HG02938 (cell line): Measurements from ENCODE around the gene KLK10.

Experiments
- ATAC-seq: cut with Tn5 transposase; IDR thresholded peaks from one replicate; pipeline ENCODE4 v1.9.1; 2021; ENCODE audit warnings: mild to moderate bottlenecking, moderate library complexity; ENCODE audit not compliant: unreplicated experiment

The KLK10 gene

DNA sequence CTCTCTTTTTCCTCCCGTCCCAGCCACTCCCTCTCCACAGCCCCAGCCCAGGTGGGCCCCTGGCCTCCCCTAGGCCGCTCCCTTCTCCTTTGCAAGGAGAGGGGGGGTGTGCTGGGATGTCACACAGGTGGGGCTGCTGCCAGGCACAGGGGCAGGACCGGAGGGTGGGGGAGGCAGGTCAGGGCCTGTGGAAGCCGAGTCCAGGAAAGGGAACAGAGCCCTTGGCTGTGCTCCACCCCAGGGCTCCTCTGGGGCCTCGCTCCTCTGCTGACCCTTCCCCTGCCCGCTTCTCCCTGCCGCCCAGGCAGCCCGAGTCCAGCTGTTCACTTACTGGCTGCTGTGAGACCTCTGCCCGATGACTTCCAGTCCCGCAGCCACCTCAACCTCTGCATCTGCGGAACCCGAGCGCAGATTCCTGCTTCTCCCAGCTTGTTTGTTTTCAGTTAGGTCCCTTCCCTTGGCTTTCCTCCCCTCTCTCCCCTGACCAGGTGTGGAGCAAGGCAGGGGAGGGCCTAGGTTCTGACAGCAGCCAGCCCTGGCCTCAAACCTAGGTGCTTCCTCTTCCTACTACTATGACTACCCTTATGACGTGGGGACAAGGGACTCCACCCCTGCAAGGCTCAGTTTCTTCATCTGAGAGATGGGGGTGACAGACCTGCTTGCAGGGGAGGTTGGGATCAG lies 7.8 kb upstream of the KLK10 start:
- no peak for ATAC-seq

DNA sequence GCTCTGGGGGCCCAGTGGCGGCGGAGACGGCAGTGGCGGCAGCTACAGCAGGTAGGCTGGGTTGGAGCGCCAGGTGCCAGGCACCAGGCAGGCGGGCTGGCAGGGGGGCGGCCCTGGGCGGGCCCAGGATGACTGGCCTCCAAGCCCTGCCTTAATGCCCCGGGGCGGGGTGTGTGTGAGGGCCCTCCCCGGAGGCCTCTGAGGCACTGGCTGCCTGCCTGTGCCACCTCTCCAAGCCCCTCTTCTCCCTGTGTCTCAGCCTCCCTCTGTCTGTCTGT lies 7.0 kb upstream of the KLK10 start, which contains the start of gene KLK11:
Gene KLK11, minus strand, starts transcription at position 63 of the 278 bp plus-strand sequence. CDS start 985 bp downstream, outside the sequence.
- no peak for ATAC-seq

- no peak for ATAC-seq
Observed at GRCh38 chr19:51025809-51026553, 6.5 kb upstream of the KLK10 start.

DNA sequence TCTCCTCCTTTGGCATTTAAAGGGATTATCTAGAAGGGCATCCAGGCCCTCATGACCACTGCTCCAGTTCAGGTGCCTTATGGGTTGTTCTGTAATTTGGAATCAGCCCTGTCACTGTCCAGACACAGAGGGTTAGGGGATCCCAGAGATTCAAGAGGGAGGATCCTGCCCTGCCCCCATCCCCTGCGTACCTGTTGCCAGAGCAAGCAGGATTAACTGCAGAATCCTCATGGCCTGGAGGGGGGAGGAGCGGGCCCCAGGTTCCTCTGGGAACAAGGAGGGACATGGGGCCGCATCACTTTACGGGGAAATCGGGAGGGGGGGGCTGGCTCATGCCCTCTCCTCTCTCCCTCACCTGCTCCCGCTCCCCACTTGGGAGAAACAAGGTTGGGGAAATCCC lies 5.9 kb upstream of the KLK10 start:
- no peak for ATAC-seq

DNA sequence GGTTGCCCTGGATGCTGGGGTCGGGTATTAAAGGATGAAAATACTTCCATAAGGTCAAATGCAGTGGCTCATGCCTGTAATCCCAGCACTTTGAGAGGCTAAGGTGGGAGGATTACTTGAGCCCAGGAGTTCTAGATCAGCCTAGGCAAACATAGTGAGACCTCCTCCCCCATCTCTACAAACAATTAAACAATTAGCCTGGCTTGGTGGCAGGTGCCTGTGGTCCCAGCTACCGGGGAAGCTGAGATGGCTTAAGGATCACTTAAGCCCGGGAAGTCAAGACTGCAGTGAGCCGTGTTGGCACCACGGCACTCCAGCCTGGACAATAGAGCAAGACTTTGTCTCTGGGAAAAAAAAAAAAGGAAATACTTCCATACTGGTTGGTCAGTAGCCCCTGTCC lies 5.4 kb upstream of the KLK10 start:
- no peak for ATAC-seq

DNA sequence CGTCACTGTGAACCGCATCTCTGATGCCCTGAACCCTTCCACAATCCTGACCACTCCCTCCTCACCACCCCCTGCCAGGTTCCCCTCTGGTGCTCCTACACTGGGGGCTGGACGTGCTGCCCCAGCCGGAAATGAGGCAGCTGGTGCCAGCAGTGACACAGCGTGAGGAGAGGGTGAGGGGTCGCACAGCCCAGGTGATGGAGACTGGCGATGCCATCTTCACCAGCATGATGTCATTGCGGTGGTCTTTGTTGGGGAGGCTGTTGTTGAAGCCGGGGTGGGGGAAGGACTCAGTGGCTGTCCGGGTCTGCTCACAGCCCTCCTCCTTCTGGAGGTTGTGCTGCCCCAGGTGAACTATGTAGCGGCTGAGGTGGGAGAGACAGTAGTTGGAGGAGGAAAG lies 4.4 kb upstream of the KLK10 start:
- ATAC-seq, result no peak

- ATAC-seq, result no peak
Observed at GRCh38 chr19:51022526-51022925, 3.0 kb upstream of the KLK10 start.

DNA sequence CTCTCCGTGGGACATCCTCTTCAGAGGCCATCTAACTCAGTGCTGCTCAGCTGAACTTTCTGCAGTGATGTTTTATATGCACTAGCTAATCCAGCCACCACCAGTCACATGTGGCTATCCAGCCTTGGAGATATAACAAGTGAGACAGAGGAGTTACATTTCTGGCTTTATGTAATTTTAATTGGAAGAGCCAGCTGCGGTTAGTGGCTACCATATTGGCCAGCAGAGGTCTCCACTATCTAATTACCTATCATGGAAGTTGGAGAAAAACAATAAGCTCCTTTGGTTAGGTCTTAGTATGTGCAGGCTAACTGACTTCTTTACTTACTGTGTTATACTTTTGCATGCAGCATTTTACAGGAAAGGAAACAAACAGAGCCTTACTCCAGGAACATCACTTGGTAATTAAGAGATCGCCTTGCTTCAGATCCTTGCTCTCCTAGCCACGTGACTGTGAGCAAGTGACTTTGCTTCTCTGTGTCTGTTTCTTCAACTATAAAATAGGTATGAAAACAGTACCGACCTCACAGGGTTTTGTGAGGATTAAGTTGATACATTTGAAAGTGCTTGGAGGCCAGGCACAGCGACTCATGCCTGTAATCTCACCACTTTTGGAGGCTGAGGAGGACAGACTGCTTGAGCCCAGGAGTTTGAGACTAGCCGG lies 1.6 kb upstream of the KLK10 start:
- ATAC-seq, result no peak

GRCh38 chr19:51018745-51019543 lies 565 bp downstream of the KLK10 start:
- ATAC-seq, result no peak

DNA sequence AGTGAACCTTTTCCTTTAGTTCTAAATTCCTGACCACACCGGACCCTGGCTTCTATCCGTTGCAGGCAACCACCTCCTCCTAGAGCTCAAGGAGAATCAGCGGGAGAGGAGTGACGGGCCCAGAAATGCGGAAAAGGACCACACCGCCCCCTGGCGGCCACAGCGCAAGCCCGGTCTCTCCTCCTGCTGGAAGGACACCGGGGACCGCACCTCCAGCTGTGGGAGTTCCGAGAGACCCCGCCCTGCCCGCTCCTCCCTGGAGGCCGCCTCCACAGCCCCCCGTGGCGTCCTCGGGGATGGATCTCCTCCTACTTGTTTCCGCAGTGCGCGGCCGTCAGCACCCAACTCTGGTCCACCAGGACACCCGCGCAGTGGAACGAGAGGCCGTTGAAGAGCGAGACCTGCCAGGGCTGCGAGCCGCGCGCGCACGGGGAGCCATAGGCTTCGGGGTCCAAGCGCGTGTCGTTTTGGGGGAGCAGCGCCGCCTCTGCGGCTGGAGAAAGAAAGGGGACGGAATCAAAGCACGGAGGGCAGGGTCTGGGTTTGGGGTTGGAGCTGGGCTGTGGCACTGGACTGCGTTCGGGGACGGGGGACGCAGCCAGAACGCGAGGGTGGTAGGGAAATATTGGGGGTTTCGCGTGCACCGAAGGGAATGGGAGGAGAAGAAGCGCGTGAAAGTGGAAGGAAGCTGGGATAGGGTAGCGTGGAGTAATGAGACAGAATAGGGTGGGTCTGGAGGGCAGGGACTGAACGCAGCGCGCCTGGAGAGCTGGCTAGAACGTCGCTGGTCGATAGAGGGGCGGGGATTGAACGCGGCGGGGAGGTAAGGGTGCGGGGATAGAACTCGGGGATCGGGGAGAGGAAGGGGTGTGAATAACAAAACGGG lies 2.5 kb downstream of the KLK10 start:
- ATAC-seq, result no peak

DNA sequence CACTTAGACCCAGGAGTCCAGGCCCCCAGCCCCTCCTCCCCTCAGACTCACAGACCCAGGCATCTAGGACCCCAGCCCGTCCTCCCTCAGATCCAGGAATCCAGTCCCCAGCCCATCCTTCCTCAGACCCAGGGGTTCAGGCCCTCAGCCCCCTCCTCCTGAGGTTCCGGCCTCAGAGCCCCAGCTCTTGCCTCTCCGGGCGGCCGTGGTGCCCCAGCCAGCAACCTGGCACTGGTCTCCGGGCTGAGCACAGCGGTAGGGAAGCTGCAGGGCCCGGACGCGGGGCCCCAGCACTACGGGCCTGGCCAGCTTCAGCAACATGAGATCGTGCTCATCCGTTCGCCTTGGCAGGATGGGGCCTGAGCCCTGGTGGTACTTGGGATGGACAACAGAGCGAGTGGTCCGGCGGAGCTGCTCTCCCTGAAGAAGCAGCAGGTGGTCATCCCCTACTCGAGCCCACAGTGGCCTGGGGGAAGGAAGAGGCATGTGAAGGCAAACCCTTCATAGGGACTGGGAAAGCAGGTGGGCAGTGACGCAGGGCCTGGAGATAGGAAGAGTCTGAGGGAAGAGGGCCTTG lies 3.7 kb downstream of the KLK10 start:
- no peak for ATAC-seq

DNA sequence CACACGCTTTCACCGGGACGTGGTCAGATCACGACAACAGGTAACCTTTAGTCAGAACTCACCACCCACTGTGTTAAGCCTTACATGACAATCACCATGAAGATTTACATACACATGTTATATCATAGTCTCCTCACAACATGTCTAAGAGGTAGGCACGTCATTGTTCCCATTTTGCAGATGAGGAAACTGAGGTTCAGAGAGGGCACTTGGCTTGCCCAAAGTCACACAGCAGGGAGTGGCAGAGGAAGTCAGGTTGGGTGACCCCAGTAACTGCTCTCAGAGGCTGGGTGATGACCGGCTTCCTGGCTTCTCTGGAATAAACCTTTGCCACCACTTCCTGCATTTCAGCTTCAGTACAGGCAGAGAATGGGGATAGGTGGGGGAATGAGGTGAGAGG lies 5.3 kb downstream of the KLK10 start:
- no peak for ATAC-seq

- ATAC-seq, result no peak
Observed at GRCh38 chr19:51012661-51013190, 6.8 kb downstream of the KLK10 start.

- no peak for ATAC-seq
Observed at GRCh38 chr19:51010066-51010795, 9.3 kb downstream of the KLK10 start.

DNA sequence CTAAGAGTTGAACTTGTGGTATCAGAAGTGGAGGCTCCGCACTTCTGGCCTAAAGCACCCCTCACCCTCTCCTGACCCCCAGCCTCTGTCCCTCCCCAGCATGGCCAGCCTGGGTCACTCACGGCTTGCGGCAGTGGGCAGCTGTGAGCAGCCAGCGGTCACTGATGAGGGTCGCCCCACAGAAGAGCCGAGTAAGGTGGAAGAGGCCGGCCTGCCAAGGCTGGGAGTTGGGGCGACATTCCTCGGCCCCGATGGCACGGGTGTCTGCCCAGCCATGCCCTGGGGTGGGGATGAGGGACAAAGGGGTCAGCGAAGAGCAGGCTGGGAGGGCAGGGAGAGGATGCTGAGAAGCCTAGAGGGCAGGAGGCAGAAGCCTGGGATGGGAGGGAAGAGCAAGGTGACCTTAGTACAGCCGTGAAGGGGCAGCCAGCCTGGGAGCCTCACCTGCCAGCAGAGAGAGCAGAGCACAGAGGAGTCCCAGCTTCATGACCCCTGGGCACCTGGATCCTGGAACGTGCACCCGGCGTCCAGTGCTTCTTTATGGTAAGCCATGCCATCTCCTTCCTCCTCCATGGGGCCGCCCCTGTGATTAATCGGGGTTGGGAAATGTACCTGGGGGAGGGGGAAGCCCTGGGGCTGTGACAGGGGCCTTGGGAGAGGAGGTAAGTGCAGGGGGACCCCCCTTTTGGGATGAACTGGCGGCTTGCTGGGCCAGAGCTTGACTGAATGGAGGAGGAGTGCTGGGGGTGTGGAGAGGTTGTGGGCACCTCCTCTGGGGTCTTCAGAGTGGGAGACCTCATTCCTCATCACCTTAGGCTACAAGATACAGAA lies 10.2 kb downstream of the KLK10 start:
- no peak for ATAC-seq

GRCh38 chr19:51007488-51007887 lies 12.0 kb downstream of the KLK10 start:
- no peak for ATAC-seq

DNA sequence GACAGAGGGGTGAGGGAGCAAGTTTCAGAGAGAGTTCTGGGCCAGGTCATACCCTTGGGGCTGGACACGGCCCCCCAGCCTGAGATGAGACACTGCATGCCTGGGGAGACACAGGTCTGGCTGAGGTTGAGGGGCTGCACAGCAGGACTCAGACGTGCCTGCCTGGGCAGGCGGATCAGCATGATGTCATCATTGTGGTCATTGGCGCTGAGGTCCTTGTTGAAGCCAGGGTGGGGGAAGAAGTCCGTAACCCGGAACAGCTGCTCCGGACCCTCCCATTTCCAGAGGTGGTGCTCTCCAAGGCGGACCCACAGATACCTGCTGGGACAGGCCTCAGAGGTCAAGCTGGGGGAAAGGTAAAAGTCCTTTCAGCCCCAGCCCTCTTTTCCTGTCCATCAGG lies 13.1 kb downstream of the KLK10 start:
- ATAC-seq, result no peak

- ATAC-seq, result no peak
Observed at GRCh38 chr19:51005248-51005647, 14.3 kb downstream of the KLK10 start.
